Hematopoietic multipotent progenitor cell treated with erythropoietin and hydrocortisone succinate and interleukin-3 and kit ligand, for 15 days (in vitro differentiated cells): Measurements from ENCODE around the gene RAVER2.
A peak's percentile ranks its signal among the peaks of the same experiment; 100 is the strongest.

ENCODE experiments used
- DNase-seq: peaks from one replicate; pipeline ENCODE4 v3.0.0-alpha.2; 2015; ENCODE audit warnings: low spot score

Gene RAVER2

DNA sequence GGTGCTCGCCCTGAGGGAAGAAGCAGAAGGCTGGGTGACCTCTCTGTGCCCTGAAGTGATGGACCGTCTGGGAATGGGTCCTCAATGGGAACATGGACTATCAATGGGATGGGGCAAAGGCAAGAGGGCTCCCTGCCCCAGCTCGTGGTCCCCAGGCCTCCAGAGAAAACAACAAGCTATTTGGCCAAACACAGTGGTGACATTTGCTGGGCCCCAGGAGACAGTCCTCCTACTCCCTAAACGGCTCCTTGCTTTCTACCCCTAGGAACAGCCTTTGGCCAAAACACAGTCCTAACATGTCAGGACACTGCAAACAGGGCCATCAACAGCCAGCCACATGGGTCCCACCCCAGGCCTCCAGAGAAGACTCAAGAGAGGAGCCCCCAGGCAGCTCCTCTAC is 102.8 kb downstream of the RAVER2 start:
- no peak for DNase-seq

DNA sequence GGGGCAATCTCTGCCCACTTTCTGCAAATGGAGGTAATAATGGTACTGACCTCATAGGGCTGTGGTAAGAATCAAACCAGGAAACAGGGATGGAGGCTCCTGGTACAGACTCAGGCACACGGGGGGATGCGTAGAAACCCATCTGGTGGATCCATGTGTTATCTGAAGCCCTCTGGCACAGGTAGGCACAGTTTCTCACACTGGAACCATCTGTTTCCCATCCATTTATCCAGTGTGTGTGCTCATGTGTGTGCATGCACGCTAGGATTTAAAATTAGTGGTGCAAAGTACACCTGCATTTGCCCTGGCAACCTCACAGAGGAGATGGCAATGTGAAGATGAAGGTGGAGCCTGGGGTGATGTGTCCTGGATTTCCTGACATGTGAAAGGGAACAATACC is 103.3 kb downstream of the RAVER2 start:
- DNase-seq = no peak

DNA sequence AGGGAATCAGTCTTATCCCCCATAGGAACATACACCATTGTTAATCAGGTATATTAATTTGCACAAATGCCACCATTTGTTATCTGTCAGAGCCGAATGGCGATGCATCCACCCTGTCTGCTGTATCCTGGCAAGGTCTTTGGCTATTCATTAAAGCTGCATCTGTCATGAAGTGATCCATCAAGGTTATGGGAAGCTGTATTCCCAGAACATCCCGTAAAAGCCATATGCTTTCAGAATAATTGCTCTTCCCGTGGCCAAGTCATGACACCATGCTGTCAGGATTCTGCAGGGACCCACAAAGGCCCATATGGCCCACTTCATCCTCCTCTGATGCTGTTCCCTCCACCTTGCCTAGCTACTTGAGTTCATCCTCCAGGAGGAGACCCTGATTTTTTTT is 103.9 kb downstream of the RAVER2 start:
- DNase-seq = no peak

DNA sequence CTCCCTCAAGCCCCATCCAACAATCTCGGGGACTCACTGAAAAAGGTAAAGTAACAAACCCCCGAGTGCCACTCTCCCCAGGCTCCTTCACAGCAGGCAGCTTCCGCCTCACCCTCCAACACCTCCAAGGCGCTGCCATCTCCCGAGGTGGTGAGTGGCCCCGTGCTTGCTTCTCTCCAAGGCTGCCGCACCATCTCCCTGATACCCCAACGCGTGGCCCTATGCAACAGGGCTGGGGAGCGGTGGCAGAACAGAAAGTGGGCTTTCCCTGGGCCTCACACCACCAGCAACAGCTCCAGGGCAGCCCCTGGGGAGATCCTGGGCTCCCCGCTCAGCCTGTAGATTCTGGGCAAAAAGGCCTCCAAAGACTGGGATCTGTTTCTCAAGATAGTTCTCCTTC is 105.1 kb downstream of the RAVER2 start:
- no peak for DNase-seq

DNA sequence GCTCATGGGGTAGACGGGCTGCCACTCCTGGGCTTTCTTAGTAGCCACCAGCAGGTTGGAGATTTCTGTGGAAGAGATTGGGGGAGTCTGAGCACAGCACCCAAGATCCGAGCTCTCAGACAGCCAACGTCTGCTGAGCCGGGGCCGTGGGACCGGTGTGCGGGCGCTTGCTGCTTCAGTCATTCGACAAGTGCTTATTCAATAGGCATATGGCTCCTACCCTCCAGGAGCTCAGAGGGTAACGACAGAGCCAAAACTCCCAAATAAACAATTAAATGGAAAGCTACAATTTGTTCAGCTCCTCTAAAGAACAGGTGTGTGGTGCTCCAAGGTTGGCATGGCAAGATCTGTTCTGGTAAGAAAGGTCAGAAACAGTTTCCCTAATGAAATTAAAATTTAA is 106.0 kb downstream of the RAVER2 start:
- DNase-seq = no peak

DNA sequence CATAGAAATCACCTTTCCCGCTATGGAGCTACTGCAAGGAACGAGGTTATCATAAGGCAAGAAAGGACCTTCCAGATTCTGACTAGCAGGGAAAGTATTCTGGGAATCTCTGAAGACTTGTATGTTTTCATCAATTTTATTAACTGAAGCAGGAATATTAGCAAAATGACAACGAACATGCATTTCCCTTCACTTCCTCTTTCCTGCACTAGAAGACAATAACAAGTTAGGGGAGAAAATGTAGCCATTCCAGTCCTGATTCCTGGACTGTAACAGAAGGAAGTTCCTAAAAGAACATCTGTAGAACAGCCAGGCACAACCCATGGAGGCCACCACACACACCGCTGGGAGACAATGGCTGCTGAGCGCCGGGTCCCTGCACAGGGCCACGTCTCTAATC is 106.8 kb downstream of the RAVER2 start:
- DNase-seq = no peak

DNA sequence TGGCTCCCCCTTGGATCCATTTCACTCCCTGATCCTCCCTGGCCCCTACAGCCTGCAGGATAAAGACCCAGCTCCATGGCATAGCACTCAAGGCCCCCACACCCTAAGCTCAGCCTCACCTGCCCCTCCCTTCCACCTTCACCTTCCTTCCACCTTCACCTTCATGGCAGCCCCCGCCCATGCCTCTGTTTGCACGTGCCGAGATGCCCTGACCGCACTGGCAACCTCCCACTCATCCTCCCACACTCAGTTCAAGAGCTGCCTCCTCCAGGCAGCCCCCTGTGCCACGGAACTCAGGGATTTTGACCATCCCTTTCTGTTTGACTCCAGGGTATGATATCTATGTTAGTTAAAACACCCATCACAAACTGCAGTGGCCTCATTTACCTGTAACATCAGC is 109.8 kb downstream of the RAVER2 start:
- no peak for DNase-seq

DNA sequence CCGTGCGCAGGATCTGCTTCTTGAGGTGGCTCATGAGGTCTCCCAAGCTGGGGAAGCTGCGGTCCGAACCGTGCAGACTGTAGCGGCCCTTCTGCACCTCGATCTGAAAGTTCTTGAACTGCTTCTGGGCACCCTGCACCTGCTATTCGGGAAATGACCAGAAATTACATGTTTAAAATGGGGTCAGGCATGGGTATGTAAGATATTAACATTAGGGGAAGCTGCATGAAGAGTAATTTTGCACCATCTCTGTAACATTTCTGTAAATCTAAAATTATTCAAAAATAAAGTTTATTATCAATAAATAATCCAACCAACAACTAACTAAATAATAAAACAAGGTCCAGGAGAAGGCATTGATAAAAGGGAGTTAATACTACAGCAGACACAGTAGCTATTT is 110.7 kb downstream of the RAVER2 start:
- DNase-seq = no peak

DNA sequence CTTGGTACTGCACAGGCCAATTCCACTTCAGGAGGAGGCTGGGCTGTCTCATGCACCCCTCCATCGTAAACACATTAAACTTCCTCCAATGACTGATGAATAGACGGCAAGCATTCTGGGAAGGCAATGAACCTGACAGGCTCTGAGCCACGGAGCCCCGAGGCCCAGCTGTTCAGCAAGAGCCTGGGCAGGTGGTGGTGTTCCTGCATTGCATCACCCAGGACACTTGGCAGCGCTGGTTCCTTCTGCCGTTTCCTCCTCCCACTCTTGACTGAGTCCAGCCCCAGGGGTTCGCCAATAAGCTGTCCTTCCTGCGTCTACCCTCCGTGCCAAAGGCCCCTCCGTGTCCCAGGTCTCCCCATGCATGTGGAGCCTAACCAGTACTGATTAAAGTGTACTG is 111.7 kb downstream of the RAVER2 start:
- DNase-seq = no peak

DNA sequence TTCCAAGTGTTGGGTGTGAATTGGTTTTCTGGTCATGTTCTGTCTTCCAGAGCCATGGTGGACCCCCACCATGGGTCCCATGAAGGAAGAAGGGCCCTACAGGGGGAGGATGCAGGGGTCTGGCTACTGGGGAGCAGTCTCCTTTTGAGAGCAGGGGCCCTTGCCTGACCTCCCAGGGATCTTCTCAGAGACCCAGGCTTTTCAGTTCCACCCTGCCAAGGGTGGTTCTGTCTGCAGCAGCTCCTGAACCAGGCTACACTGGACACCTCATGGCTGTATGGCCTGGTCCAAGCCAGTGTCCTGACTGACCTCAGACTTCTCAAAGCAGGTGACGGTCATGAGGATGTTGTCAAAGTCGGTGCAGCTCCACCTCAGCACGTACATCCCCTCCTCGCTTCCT is 112.5 kb downstream of the RAVER2 start:
- no peak for DNase-seq

DNA sequence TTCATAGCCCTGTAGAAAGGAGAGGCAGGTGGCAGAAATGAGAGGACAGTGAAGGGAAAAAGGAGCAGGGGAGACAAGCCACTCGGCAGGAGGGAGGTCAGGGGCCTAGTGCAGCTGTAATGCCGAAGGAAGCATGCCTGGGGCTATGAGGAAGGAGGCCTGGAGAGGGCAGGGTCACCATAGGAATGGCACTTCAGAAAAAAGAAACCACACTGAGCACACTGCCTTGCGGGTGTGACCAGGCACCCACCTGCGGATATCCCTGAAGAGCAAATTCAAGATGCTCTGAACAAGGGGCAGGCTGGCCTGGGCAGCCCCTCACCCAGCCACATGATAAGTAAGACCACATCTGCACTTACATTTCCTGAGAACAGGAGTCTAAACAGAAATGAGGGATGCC is 116.7 kb downstream of the RAVER2 start:
- DNase-seq = no peak

DNA sequence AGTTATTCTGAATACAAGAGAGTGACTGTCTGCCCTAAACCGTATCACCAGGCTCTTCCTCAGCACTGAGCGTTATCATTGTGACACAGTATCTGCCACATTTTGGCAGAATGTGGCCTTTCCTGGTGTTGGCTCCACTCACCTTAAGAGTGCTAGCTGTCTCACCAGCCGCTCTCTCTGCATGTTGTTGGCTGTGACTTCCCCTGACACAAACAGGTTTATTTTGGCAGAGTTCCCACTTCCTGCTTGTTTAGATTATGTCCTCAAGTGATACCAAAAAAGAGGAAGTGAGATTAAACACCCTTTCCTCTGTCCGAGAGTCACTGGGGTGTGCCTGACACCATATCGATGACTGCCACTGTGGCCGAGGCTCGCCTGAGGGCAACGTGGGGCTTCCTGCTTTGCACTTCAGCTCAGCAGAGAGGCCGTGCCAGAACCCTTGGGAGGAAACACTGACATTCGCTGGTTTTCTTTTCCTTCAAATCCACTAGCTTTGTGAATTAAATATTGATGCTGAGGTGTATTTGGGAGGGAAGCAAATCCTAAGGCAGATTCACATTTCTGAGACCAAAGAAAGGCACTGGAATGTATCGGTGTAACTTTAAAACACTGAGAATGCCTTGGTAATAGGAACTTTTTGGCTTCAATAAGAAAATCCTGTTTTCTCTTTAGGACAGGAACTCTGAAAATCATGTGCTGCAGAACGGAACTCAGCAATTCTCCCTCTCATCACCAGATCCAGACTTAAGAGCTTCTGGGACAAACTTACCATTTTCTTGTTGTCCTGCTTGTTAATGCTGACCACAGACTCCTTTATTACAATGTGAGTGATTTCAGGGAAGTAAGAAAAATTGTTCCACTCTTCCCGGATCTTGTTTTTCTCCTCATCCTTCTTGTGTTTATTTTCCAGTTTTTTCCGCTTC is 119.4 kb downstream of the RAVER2 start:
- peak; percentile 55 for DNase-seq

DNA sequence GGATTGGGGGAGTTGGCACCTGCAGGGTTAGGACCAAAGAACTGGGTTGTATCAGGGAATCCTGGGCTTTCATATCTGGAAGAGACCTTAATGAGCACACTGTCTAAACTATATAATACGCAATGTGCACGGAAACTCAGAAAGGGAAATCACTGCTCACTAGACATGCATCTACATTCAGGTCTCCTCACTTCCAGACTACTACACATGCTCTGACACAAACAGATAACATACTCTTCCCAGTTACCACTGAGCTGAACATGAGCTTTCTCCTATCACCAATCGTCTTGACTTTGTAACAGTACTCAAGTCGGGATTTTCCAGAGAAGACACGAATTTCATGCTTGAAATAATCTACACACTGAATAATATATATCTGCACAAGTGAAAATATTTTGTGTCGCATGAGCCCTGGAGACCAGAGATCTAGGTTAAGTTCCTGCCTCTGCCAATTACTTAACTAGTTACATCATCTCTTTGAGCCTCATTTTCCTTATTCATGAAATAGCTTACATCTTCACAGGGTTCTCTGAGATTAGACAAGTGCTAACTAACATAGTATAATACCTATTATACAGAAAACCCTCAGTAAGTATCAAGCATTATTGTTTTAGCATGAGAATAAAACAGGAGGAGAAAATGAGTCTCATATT is 120.4 kb downstream of the RAVER2 start:
- no peak for DNase-seq

DNA sequence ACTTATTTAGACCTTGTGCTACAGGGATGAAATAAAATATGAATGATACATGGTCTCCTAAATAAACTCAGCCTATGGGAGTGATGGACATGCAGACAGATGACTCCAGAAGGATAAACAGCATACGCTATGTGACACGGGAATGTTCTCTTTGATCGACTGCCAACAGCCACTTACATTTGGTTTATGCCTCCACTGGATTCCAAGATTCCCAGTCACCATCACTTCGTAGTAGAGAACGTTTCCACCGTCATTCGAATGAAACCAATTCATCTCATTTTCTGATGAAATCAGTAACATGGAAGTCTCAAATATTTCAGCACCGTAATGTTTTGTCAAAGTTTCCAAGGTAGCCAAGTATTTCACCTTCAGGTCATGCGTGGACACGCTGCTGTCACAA is 121.8 kb downstream of the RAVER2 start:
- DNase-seq = no peak

DNA sequence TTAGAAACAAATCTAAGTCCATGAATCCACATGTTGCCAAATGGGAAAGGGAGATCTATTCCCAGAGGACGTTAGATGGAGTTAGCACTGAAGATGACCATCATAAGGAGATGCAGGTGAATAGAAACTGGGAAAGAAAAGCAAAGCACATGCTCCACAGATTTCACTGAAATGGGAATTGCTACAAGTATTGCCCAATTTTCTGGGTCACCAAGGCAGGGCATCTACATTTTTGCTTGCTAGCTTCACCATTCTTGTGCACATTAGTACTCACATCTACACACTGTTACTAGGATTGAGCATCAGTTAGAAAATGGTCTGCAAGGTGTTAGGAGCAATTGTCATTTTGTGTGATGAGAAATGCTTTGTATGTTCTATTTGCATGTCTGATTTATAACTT is 122.4 kb downstream of the RAVER2 start:
- no peak for DNase-seq

DNA sequence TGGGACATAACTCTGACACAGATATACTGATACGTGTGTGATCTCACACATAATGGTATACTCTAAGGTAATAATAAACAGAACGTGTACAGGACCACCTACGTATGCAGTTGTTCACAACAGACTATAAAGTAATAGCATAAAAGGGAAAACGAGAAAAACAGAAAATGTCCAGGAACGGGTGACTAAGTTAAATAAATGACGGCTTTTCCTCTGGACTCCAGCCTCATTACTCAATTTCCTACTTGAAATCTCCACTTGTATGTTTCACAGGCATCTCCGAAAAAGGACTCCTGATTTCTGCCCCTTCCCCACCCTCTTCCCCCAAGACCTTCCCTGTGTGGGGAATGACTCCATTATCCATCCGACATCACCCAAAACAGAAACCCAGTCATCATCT is 126.4 kb downstream of the RAVER2 start:
- DNase-seq = no peak

DNA sequence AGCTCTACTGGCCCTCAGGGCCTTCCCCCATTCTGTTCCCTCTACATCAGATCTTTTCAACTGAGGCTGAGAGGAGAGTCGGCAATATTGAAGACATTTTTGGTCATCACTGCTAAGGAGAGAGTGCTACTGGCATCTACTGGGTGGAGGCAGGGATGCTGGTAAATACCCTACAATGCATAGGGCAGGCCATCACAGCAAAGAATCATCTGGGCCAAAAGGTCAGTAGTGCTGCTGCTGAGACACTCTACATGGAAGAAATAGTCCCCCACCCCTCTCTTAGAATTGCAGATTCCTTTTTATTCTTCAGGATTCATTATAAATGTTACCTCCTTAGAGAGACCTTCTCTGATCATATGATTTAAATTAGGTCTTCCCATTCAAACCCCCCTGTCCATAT is 127.2 kb downstream of the RAVER2 start:
- no peak for DNase-seq

DNA sequence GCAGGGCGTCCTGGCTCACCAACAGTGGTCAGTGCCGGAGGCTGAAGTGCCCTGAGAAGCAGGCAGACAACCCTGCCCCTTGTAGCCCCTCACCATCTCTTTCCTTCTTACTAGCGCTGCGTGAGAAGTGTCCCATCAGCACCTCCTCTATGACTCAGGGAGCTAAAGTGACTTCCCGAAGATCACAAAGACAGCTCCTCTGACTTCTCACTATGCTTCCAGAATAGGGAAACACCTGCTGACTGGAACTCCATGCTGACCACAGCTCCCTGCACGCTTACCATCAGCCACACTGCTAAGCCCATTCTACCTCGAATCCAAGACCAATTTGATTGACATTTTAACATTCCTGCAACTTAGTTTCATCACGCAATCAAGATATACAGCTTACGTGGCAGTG is 128.7 kb downstream of the RAVER2 start:
- no peak for DNase-seq

DNA sequence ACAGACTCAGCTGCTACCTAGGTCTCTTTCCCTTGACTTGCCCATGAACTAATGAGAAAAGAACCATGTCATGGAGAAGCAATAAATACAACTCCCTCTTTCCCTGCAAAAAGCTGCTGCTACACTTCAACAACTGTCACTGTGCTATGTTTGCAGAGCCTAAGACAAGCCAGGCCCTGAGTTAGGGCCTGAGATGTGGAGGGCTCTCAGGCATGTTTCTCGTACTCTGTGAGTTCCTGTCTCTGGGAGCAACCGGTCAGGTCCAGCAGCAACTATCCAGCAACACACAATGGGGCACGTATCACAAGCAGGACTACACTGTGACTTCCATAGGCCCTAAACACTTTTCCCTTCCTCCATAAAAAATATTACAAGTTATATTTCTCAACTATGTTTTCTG is 129.8 kb downstream of the RAVER2 start:
- no peak for DNase-seq

DNA sequence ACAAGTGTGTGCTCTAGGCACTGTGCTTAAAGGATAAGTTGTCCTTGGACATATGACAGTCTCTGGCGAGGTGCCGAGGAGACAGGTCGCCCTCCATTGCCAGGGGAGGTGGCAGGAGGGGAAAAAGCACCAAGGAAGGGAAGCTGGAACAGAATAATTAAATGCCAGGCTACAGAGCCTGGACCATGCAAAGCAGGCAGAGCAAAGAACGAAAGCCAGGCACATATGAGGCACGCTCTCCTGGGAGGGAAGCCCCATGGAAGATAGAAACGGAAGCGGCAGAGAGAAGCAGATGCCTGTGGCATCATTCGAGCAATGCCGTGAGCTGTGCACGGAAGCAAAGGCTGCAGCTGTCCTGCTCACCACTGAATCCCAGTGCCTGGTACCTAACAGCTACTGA is 130.2 kb downstream of the RAVER2 start:
- no peak for DNase-seq

DNA sequence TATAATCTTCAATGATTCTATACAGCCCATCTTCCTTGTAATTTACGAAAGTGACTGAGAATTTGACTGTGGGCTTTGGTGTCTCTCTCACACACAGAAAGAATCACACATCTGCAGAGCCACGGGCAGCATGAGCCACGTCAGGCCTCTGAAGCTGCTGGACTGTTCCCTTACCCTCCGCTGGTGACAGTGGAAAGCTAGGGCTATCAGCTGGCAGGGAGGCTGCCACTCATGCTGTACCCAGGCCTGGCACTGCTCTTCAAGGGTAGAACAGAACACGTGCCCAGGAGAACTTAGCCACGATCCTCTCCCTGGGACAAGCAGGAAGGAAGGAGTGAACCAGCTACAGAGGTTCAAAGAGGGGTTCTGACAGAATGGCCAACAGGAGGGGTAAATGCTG is 130.7 kb downstream of the RAVER2 start:
- no peak for DNase-seq

DNA sequence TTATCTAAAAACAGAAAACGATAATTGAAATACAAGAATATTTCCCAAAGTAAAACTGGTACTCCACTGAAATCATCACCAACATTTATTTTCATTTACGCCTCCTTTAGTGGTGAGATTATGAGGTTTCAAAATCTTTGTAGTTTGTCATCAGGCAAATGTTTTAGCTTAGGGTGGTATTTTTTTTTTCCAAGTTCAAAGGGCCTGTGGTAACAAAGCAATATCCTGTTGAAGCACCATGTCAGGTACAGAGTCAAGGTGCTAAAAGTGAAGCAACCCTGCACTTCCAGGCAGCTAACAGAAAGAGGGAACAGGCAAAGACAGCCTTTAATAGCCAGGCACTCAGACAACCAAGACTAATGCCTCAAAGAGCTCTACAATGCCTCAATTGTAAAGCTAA is 132.3 kb downstream of the RAVER2 start:
- DNase-seq = no peak

DNA sequence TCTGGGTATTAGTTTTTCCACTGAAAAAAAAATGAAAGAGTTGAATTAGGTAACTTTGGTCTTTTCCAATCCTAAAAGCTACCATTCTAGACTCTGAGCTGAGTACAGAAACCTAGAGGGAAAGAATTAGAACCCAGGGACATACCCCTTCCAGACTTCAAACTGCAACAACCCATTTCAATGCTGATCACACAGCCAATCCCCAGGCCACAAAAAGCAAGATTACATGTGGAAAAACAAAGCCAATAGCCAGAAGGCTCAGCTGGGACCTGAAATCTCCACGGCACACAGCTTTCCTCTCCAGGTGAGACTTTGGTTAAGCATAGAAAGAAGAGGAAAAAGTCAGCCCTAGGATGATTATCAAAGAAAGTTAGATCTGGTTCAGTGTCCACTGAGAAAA is 132.7 kb downstream of the RAVER2 start:
- no peak for DNase-seq

DNA sequence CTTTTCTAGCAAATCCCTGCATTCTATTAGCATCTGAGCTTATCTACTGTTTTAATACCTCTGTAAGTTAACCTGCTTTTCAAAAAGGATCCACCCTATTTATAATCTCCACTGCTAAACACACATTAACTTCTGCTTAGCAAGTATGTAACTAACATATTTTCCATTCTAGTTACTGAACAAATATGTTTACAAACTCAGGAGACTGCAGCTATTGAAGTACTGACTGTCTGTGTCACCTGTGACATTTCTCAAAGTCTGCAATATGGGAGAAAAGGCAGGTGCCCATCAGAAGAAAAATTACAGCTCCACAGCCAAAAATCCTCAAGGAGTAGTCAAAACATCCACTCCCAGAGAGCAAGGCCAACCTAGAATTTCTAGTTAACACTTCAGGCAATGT is 133.2 kb downstream of the RAVER2 start:
- no peak for DNase-seq
